ENCODE results near the gene UTS2R.

DNA sequence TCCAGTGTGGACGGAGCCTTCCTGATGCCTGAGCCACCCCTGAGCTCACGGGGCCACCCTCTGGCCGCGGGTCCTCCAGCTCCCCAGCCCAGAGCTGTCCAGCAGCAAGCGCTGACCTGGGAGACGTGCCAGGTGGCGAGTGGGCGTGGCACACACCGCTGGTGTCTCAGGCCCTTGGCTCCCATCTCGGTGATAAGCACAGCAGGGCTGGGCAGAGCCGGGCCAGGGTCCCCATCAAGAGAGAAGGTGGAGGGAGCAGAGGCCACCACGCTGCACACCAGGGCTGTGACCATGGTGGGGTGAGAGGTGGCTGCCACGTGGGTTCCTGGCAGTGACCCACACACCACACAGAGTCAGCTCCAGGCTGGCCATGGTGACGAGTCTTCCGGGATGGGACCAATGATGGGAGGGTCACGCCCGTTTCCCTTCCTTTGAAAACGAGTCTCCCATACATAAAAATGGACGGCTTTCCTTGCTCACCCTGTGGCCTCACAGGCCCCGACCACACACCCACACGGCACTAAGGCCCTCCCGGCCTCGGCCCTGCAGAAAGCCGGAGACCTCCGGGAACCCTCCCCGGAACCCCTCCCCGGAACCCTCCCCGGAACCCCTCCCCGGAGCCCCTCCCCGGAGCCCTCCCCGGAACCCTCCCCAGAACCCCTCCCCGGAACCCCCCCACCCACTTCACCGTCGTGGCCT lies 16.8 kb downstream of the UTS2R start:
- TF ChIP-seq, protein P1, sequence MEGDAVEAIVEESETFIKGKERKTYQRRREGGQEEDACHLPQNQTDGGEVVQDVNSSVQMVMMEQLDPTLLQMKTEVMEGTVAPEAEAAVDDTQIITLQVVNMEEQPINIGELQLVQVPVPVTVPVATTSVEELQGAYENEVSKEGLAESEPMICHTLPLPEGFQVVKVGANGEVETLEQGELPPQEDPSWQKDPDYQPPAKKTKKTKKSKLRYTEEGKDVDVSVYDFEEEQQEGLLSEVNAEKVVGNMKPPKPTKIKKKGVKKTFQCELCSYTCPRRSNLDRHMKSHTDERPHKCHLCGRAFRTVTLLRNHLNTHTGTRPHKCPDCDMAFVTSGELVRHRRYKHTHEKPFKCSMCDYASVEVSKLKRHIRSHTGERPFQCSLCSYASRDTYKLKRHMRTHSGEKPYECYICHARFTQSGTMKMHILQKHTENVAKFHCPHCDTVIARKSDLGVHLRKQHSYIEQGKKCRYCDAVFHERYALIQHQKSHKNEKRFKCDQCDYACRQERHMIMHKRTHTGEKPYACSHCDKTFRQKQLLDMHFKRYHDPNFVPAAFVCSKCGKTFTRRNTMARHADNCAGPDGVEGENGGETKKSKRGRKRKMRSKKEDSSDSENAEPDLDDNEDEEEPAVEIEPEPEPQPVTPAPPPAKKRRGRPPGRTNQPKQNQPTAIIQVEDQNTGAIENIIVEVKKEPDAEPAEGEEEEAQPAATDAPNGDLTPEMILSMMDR (IDR thresholded peaks at IDR 0.05) = no peak
- no peak for TF ChIP-seq POLR2A (IDR thresholded peaks at IDR 0.05)
